ENCODE data around the gene CEBPZ.
"Not testable (repeated sequence)": the region's sequence is repeated elsewhere in the genome, so short reads cannot be mapped to it uniquely, and the experiment has no call there.

The CEBPZ gene

GRCh38 chr2:37219046-37219445, 12.3 kb downstream of the CEBPZ start:
- no peak for DNase-seq

GRCh38 chr2:37215250-37215649, 16.1 kb downstream of the CEBPZ start:
- DNase-seq: no peak

- no peak for DNase-seq
Observed at GRCh38 chr2:37211939-37212338, 19.5 kb downstream of the CEBPZ start.

DNA sequence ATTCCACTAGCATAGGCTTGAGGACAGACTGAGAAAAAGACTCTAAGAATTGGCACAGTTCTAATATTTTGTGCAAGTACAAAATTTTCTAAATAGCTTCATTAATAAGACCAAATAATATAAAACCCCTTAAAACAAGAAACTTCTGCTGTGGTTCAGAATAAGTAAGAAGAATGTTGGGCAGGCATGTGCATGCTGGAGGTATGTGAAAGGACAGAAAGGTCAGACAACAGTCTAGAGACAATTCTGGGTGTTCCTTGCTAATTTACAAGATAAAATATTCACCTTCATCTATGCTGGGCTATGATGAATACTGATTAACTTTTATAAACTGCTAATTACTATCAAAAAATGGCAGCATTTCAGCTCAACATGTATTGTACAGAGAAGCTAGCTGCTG, 20.2 kb downstream of the CEBPZ start:
- no peak for DNase-seq

GRCh38 chr2:37206760-37207159, 24.6 kb downstream of the CEBPZ start:
- DNase-seq: not testable (repeated sequence)

GRCh38 chr2:37205689-37206341, 25.6 kb downstream of the CEBPZ start:
- DNase-seq: no peak

GRCh38 chr2:37205071-37205661, 26.2 kb downstream of the CEBPZ start:
- DNase-seq: not testable (repeated sequence)

DNA sequence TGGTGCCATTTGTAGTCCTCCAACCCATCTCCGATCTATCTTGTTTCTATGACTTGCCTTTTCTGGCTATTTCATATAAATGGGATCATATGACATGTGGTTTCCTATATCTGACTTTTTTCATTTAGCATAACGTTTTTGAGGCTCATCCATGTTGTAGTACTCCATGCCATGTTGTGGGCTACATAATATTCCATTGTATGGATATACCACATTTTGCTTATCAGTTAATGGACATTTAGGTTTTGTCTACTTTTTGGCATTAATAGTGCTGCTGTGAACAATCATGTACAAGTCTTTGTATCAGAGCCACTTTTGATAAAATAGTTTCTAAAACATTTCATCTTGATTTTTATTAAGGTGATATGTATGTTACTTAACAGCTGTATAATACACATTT, 27.7 kb downstream of the CEBPZ start:
- no peak for DNase-seq

DNA sequence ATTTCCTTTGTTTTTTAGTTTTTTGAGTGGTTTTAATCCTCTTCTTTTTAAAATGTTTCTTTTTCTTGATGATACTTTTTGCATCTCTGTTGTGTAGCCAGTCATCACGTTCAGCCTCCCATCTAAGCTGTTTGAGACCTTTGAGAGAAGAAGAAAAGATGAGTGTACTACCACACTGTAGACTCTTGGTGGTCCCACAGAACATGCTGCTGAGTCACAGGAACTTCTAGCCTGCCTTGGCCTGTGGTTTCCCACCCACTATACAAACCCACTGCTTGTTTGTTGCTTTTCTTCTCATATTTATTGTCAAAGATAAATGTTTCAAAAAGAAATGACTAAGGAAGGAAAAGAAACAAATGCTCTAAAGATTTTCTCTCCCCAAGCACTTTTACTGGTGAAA, 29.6 kb downstream of the CEBPZ start:
- DNase-seq: no peak

DNA sequence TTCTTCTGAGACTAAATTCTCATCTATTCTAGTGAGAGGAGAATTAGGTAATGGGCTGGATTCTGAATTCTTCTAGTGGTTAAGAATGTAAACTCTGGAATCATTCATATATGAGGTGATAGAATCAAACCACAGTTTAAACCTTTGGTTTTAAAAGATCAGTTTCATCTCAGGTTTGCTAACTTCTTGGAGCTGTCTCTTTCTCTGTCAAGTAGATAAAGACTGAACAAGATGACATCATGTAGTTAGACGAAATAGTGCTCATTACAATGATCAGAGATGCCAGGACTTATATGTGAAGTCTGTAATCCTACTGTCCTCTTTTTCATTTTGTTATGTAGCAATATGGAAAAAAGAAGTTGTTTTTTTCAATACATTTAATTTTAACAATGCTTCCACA, 30.2 kb downstream of the CEBPZ start:
- DNase-seq: no peak

DNA sequence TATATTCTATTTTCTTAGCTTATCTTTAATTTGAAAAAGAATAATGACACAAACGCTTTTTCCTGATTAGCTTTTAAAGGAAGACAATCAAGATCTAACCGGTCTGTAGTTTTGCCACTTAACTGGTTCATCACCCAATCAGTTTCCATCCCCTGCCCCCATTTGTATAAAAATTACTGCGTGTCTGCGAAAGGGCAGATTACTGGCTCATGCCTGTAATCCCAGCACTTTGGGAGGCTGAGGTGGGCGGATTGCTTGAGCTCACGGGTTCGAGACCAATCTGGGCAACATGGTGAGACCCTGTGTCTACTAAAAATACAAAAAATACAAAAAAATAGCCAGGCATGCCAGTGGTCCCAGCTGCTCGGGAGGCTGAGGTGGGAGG, 32.7 kb downstream of the CEBPZ start:
- no peak for DNase-seq

- peak; percentile 32 to 53 for DNase-seq
Observed at GRCh38 chr2:37196320-37197195, 34.8 kb downstream of the CEBPZ start, which contains the start of gene CEBPZOS. TSS of gene CEBPZOS (plus strand) at chr2:37196496. CDS start at chr2:37199705, 3,209 bp downstream.

- DNase-seq: not testable (repeated sequence)
Observed at GRCh38 chr2:37195862-37196319, 35.5 kb downstream of the CEBPZ start.

GRCh38 chr2:37192551-37192950, 38.8 kb downstream of the CEBPZ start:
- DNase-seq: no peak

DNA sequence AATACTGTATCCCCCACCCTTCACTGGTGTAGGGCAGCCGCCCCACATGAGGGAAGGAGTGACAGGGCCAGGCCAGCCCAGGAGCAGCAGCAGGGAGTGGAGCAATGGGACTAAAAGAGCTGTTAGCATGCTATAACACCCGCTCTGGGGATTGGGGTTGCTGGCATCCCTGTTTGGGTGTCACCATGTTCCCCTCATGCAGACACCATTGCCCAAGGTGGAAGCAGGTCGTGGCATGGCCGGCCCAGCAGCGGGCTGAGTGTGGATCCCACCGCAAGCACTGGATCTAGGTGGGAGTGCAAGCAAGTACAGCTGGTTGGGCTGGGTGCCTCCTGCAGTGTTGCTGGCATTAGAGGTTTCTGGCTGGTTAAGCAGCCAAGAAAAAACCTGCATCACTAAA, 39.6 kb downstream of the CEBPZ start:
- no peak for DNase-seq

- DNase-seq: no peak
Observed at GRCh38 chr2:37191253-37191652, 40.1 kb downstream of the CEBPZ start.

- no peak for DNase-seq
Observed at GRCh38 chr2:37190290-37190689, 41.1 kb downstream of the CEBPZ start.

DNA sequence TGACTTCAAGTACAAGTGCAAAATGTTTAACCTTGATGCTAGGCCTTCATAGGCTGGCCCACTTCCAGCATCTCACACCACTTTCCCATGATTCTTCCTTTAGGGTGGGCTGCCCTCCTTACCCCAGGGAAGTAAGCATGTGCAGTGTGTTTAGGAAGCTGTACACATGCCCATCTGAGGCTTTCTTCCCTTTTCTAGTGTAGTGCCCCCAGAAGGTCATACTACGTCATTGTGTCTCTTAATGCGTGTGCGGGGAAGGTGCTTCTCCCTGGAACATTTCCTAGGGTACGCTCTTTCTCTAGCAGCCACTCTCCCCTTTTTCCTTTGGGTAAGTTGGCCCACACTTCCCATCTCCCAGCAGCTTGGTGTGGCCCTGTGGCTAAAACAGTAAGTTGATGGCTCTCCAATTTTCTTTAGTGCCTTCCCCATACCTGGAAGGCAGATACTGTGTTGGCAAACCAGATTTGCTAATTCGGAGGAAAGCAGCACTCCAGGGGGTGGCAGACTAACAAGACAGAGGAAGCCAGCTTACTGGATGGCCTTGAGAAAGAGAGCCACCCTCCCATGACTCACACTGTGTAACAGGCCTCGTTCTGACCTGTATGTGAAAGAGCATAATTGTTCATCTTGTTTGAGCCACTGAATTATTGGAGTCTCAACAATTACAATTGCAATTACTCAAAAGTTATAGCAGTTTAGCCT, 41.8 kb downstream of the CEBPZ start:
- DNase-seq: no peak

GRCh38 chr2:37188570-37188969, 42.8 kb downstream of the CEBPZ start, which contains the start of gene SULT6B1:
TSS of gene SULT6B1 (minus strand) at chr2:37188670. CDS start at chr2:37188640, 30 bp downstream.
- no peak for DNase-seq

GRCh38 chr2:37181726-37182684, 49.4 kb downstream of the CEBPZ start:
- no peak for DNase-seq

DNA sequence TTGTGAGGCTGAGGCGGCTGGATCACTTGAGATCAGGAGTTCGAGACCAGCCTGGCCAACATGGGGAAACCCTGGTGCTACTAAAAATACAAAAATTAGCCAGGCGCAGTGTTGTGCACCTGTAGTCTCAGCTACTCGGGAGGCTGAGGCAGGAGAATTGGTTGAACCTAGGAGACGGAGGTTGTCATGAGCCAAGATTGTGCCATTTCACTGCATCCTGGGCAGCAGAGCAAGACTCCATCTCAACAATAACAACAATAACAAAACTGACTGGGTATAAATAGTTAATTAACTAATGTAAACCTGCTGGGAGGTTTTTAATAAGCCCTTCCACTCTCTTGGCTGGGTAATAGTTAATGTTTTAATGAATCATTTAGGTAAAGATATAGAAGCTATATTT, 50.8 kb downstream of the CEBPZ start:
- DNase-seq: no peak
